ENCODE measurements around the gene CYP2C8.
"Not testable (repeated sequence)": the region's sequence is repeated elsewhere in the genome, so short reads cannot be mapped to it uniquely, and the experiment has no call there.

Gene CYP2C8

DNA sequence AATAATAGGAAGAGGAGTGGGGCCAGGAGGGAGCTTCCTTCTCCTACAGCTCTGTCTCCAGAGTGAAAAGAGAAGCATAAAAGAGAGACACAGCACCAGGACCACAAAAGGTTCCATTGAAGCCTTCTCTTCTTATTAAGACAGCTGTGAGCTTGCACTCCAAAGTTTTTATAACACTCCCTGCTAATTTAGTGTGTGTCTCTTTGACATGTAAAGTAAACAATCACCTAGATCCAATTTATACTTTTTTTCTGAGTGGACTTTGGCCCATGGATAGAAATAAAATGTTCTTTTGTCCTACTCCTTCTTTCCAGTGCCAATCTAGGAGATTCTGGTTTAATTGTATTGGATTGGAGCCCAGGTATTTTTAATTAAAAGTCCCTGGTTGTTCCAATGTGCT, at the start of gene CYP2C8:
CYP2C8 (minus strand) TSS at position 212 of the 400 bp plus-strand sequence; CDS start at position 117, 95 bp downstream.
- TF ChIP-seq, protein P1, sequence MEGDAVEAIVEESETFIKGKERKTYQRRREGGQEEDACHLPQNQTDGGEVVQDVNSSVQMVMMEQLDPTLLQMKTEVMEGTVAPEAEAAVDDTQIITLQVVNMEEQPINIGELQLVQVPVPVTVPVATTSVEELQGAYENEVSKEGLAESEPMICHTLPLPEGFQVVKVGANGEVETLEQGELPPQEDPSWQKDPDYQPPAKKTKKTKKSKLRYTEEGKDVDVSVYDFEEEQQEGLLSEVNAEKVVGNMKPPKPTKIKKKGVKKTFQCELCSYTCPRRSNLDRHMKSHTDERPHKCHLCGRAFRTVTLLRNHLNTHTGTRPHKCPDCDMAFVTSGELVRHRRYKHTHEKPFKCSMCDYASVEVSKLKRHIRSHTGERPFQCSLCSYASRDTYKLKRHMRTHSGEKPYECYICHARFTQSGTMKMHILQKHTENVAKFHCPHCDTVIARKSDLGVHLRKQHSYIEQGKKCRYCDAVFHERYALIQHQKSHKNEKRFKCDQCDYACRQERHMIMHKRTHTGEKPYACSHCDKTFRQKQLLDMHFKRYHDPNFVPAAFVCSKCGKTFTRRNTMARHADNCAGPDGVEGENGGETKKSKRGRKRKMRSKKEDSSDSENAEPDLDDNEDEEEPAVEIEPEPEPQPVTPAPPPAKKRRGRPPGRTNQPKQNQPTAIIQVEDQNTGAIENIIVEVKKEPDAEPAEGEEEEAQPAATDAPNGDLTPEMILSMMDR (IDR thresholded peaks at IDR 0.05; ENCODE audit: low read depth, low read length), result no peak
- no peak for DNase-seq (ENCODE audit: low read depth in 2 of 2)
- no peak within 1 kb of the TSS for H3K4me3 ChIP-seq (replicated peaks in 1 of 2; ENCODE audit: low read depth in 2 of 2, low read length in 2 of 2)

DNA sequence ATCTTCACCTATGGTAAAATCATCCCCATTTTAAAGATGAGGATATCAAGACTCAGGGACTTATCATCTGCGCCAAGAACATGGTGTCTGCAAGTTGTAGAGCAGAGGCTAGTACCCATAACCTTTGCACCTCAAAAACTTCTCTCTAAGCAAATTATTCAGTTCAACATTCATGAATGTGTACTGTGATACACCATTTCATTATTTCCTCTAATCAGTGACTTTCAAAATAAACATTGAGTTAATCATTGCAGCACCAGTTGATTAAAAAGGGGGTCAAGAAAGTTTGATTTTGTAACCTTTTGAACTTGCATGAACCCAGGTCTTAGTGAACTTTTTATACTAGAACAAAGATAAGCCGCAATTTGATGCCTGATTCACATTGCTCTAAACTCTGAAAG, 47.6 kb upstream of the CYP2C8 start:
- TF ChIP-seq, protein P1 (IDR thresholded peaks at IDR 0.05; ENCODE audit: low read depth, low read length), result no peak
- no peak overlapping the region for H3K4me3 ChIP-seq (replicated peaks in 1 of 2; ENCODE audit: low read depth in 2 of 2, low read length in 2 of 2)
- no peak for DNase-seq (ENCODE audit: low read depth in 2 of 2)

DNA sequence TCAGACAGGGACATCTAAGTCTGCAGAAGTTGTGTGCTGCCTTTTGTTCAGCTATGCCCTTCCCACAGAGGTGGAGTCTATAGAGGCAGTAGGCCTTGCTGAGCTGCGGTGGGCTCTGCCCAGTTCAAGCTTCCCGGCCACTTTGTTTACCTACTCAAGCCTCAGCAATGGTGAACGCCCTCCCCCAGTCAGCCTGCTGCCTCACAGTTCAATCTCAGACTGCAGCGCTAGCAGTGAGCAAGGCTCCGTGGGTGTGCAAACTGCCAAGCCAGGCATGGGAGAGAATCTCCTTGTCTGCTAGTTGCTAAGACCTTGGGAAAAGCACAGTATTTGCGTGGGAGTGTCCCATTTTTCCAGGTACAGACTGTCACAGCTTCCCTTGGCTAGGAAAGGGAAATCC, 41.5 kb upstream of the CYP2C8 start:
- not testable (repeated sequence) for DNase-seq (ENCODE audit: low read depth in 2 of 2); H3K4me3 ChIP-seq (replicated peaks in 1 of 2; ENCODE audit: low read depth in 2 of 2, low read length in 2 of 2)

DNA sequence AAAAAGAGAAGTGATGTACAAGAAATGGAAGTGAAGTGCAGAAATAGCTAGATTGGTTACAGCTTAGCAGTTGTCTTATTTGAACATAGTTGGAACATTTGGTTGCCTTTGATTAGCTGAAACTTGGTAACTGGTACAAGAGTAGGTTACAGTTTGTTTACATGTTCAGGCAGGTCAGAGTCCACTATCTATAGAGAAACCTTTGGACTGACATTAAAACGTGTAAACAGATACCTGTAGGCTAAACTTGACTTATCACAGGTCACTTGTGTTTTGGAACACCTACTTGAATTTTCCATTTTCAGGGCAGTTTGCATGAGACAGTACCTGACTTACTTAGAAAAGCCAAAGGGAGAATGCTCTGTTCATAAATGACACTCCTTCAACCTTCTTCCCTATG, 28.5 kb upstream of the CYP2C8 start:
- no peak overlapping the region for H3K4me3 ChIP-seq (replicated peaks in 1 of 2; ENCODE audit: low read depth in 2 of 2, low read length in 2 of 2)
- TF ChIP-seq, protein P1 (IDR thresholded peaks at IDR 0.05; ENCODE audit: low read depth, low read length), result no peak
- DNase-seq (ENCODE audit: low read depth in 2 of 2), result no peak

DNA sequence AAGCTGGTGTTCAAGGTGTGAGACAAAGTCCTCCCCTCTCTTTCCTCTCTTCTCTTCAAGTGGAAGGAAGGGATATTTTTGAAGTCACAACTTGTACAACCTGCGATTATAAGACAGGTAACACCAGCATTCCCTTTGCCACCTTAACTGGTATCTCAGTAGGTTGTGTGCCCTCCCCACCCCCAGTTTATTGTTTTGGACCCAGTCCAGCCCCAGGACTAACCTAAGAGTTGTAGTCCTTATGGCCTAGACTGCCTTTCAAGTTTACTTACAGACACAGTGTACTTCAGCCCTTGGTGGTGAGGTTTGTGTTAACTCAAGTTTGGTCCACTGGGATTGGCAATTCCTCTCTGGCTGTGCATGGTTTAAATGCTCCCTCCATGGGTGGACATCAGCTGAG, 26.8 kb upstream of the CYP2C8 start:
- TF ChIP-seq, protein P1 (IDR thresholded peaks at IDR 0.05; ENCODE audit: low read depth, low read length), result no peak
- no peak overlapping the region for H3K4me3 ChIP-seq (replicated peaks in 1 of 2; ENCODE audit: low read depth in 2 of 2, low read length in 2 of 2)
- no peak for DNase-seq (ENCODE audit: low read depth in 2 of 2)

DNA sequence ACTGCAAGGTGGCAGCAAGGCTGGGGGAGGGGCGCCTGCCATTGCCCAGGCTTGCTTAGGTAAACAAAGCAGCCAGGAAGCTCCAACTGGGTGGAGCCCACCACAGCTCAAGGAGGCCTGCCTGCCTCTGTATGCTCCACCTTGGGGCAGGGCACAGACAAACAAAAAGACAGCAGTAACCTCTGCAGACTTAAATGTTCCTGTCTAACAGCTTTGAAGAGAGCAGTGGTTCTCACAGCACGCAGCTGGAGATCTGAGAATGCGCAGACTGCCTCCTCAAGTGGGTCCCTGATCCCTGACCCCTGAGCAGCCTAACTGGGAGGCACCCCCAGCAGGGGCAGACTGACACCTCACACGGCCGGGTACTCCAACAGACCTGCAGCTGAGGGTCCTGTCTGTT, 10.3 kb upstream of the CYP2C8 start:
- H3K4me3 ChIP-seq (replicated peaks in 1 of 2; ENCODE audit: low read depth in 2 of 2, low read length in 2 of 2); DNase-seq (ENCODE audit: low read depth in 2 of 2): not testable (repeated sequence)

DNA sequence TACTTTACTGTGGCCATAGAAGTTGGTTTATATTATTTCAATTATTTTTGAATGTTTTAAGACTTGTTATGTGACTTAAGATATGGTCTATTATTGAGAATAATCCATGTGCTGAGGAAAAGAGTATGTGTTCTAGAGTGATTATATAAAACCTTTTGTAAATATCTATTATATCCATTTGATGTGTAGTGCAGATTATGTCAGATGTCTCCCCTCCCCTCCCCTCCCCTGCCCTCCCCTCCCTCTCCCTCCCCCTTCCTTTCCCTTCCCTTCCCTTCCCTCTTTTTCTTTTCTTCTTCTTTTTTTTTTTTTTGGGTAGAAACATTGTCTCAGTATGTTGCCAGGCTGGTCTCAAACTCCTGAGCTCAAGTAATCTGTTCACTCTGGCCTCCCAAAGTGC, 8.3 kb upstream of the CYP2C8 start:
- DNase-seq (ENCODE audit: low read depth in 2 of 2), result no peak
- no peak overlapping the region for H3K4me3 ChIP-seq (replicated peaks in 1 of 2; ENCODE audit: low read depth in 2 of 2, low read length in 2 of 2)
- TF ChIP-seq, protein P1 (IDR thresholded peaks at IDR 0.05; ENCODE audit: low read depth, low read length), result no peak

DNA sequence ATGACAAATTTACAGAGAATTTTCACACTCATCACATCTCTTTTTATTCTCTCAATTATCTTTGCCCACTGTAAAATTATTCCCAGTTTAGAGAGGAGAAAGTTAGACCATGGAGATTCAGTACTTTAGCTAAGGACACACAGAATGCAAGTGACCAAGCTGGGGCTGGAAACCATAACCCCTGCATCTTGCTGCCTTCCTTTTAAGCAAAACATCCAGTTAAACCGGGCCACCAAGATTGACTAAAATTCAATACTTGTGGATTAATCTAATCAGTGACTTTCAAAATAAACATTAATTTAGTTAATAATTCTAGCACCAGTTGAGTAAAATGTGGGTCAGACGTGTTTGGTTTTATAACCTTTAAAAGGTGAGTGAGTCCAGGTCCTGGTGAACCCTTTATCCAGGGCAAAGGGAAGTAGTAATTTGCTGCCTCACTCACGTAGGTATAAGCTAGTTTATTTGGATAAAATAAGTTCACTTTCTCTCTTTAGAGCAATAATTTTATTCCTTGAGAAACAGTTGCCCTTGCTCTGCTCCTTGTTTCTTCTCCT, 1.9 kb upstream of the CYP2C8 start:
- no peak overlapping the region for H3K4me3 ChIP-seq (replicated peaks in 1 of 2; ENCODE audit: low read depth in 2 of 2, low read length in 2 of 2)
- DNase-seq (ENCODE audit: low read depth in 2 of 2), result no peak
- TF ChIP-seq, protein P1 (IDR thresholded peaks at IDR 0.05; ENCODE audit: low read depth, low read length), result no peak

DNA sequence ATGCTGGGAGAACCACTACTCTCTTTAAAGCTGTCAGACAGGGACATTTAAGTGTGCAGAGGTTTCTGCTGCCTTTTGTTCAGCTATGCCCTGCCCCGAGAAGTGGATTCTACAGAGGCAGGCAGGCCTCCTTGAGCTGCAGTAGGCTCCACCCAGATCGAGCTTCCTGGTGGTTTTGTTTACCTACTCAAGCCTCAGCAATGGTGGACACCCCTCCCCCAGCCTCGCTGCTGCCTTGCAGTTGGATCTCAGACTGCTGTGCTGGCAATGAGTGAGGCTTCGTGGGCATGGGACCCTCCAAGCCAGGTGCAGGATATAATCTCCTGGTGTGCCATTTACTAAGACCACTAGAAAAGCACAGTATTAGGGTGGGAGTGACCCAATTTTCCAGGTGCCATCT, 5.2 kb downstream of the CYP2C8 start:
- not testable (repeated sequence) for H3K4me3 ChIP-seq (replicated peaks in 1 of 2; ENCODE audit: low read depth in 2 of 2, low read length in 2 of 2); DNase-seq (ENCODE audit: low read depth in 2 of 2)
